Activated naive CD4-positive, alpha-beta T cell treated with anti-CD3 and anti-CD28 coated beads, Interleukin-2, amount 50 U/mL, for 24 hours (primary cell): Measurements from ENCODE around the gene UVRAG.

Experiments used
- H3K27ac Mint-ChIP-seq: one replicate; pipeline ENCODE4 v1.8.0; 2021; ENCODE audit warnings: mild to moderate bottlenecking, mixed read lengths
- H3K27me3 Mint-ChIP-seq: one replicate; pipeline ENCODE4 v1.8.0; 2021; ENCODE audit warnings: mixed read lengths
- H3K36me3 Mint-ChIP-seq: one replicate; pipeline ENCODE4 v1.8.0; 2021; ENCODE audit warnings: mixed read lengths
- H3K4me1 Mint-ChIP-seq: one replicate; pipeline ENCODE4 v1.8.0; 2021; ENCODE audit warnings: mixed read lengths
- H3K4me3 Mint-ChIP-seq: one replicate; pipeline ENCODE4 v1.8.0; 2021; ENCODE audit warnings: mild to moderate bottlenecking, mixed read lengths
- H3K9me3 Mint-ChIP-seq: one replicate; pipeline ENCODE4 v1.8.0; 2021; ENCODE audit warnings: mixed read lengths

UVRAG gene

DNA sequence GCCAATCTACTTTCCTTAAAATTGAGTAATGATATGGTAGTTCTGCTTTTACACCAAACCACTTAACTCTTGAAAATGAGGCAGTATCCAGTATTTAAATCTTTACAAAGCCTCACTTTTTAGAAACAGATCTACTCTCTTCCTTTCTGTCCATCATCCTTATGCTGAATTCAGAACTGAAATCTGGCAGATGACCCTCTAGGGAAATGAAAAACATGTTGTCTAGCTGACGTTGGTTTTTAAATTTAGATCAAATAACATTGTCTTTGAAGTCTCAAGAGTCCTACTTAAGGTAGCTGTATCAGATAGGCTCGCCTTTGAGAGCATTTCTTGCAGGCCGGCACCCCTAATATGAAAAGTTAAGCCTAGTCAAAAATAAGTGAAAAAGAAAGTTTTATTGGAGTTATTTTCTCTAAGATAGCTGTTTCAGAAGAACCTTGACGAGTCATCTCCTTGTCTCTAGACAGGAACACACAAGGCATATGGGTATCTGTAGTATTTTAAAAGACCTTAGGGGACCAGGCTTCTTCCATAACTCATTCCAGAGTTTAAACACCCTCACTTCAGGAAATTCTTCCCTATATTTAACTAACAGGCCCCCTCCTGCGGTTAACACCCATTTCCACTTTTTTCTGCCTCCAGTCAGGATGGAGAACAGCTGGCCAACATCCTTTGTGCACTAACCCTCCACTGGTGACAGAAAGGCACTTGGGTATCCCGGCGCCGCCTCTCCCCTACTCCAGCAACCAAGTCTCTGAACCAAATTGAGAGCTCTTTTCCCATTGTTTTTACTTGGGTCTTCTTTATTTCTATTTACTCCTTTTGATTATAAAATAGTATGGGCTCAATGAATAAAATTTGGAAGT, 310.1 kb downstream of the UVRAG start:
- Mint-ChIP-seq H3K27ac (no peak overlapping the region), H3K4me3 (no peak overlapping the region), H3K36me3 (peaks cover 7% of the 10 kb centered on the region), H3K27me3 (no peaks in the 10 kb centered on the region), H3K4me1 (peaks cover 17% of the 10 kb centered on the region), H3K9me3 (no peaks in the 10 kb centered on the region)

DNA sequence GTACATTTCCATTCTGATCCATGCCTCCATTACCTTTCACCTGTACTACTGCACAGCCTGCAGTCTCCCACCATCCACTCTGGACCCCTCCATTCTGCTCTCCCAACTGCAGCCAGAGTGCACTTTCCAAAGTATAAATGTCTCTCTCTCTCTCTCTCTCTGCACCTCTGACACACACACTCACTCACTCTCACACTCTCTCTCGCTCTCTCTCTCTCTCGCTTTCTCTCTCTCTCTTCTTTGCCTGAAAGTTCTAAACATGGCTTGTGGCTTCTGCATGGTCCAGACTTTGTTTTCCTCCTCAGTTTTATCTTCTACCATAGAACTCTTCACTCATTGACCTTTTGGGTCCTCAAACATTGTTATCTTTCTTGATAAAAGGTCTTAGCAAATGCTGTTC, 314.7 kb downstream of the UVRAG start:
- H3K9me3 Mint-ChIP-seq = no peaks in the 10 kb centered on the region
- no peak overlapping the region for H3K4me3 Mint-ChIP-seq
- peaks cover 43% of the 10 kb centered on the region for H3K4me1 Mint-ChIP-seq
- no peaks in the 10 kb centered on the region for H3K27me3 Mint-ChIP-seq
- H3K27ac Mint-ChIP-seq = no peak overlapping the region
- H3K36me3 Mint-ChIP-seq = peaks cover 3% of the 10 kb centered on the region

DNA sequence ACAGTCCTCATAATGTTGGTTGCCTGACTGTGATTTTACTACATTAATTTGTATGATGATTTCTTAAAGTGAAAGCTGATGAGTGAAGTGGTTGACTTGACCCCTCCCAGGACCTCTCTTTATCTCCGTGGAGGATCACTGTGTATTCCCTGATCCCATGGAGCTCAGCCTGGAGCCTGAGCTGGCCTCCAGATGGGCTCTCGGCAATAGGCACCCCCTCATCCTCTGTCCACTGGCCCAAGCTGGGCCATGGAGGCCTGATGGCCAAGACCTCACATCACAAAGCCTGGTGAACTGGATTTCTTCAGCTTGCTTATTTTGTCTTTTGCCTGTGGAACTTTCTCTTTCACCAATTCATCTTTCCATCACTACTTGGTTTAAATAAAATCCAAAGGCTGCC, 316.1 kb downstream of the UVRAG start:
- peaks cover 43% of the 10 kb centered on the region for H3K4me1 Mint-ChIP-seq
- H3K4me3 Mint-ChIP-seq = no peak overlapping the region
- no peaks in the 10 kb centered on the region for H3K27me3 Mint-ChIP-seq
- no peak overlapping the region for H3K27ac Mint-ChIP-seq
- H3K9me3 Mint-ChIP-seq = no peaks in the 10 kb centered on the region
- H3K36me3 Mint-ChIP-seq = peaks cover 3% of the 10 kb centered on the region

DNA sequence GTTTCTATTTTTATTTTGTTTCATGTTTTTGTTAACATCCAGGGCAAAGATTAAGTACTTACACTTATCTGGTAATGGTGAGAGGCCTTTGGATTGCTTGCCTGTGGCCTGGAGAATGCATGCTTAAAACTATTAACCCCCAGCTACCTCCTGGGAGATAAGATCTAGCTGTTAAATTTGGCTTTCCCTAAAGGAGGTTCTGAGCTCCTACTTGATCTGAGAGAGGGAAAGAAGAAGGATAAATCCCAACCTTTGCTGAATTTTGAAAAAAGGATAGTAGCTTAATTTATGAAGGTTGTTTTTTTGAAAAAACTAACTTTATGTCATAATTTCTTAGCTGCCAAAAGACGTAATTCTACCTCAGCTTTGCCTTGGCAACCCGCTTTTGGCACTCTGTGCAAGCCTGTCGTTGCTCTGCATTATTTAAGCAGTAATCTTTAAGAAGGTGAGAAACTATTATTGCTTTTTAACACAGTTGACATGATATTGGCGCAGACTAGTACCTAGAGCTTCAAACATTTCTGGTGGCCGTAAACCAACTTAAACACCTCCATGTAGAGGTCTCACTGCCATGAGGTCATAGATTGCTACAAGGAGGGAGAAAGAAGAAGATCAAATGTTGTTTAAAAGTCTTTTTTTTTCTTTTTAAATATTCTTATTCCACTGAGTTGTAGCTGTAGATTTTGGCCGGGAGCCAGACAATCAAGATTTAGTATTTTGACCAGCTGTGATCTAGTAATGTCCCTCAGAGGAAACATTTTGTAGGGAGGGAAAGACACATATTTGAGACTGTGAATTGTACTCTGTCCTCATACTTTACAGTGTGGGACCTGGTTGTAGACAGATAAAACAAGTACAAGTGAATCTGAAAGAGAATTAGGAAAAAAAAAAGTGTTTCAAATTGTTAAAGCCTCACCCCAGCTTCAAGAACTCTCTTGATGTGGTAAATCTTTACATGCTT, 316.9 kb downstream of the UVRAG start:
- H3K4me3 Mint-ChIP-seq = no peak overlapping the region
- H3K27me3 Mint-ChIP-seq = no peaks in the 10 kb centered on the region
- no peaks in the 10 kb centered on the region for H3K9me3 Mint-ChIP-seq
- H3K36me3 Mint-ChIP-seq = peaks cover 1% of the 10 kb centered on the region
- peaks cover 42% of the 10 kb centered on the region for H3K4me1 Mint-ChIP-seq
- peak overlapping the region; percentile 37 for H3K27ac Mint-ChIP-seq

DNA sequence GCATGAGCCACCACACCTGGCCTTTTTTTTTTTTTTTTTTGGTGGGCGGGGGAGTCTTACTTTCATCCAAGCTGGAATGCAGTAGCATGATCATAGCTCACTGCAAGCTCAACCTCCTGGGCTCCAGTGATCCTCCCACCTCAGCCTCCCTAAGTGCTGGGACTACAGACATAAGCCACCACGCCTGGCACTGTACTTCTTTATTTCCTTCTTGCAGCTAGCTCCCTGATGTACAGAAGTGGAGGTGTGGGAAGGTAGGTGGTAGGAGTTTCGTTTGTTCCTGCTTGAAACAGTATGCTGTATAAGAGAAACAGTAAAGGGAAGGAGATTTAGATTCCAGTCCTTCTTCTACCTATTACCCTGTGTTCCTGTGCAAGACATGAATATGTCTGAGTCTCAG, 319.2 kb downstream of the UVRAG start:
- H3K4me1 Mint-ChIP-seq = peaks cover 35% of the 10 kb centered on the region
- H3K36me3 Mint-ChIP-seq = no peaks in the 10 kb centered on the region
- no peak overlapping the region for H3K4me3 Mint-ChIP-seq
- H3K9me3 Mint-ChIP-seq = no peaks in the 10 kb centered on the region
- H3K27me3 Mint-ChIP-seq = no peaks in the 10 kb centered on the region
- H3K27ac Mint-ChIP-seq = no peak overlapping the region

DNA sequence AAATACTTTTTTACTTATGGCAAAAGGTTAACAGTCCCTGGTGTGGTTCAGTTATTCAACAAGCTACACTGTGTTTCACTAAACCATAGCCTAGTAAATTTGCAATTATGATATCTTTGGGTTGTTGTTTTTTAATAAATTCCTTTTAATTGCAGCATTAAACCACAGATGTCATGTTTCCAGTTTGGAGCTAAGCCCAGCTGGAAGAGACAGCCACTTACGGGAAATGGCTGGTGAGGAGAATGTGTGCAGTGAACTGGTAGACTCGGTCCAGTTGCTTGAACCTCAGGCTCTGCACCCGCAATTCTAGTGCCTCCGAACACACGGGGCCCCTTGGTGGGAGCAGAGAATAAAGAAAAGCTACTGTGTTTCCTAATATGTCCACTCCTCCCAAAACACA, 320.5 kb downstream of the UVRAG start:
- peaks cover 23% of the 10 kb centered on the region for H3K4me1 Mint-ChIP-seq
- peaks cover 2% of the 10 kb centered on the region for H3K36me3 Mint-ChIP-seq
- H3K27me3 Mint-ChIP-seq = no peaks in the 10 kb centered on the region
- H3K4me3 Mint-ChIP-seq = no peak overlapping the region
- H3K27ac Mint-ChIP-seq = no peak overlapping the region
- H3K9me3 Mint-ChIP-seq = no peaks in the 10 kb centered on the region

DNA sequence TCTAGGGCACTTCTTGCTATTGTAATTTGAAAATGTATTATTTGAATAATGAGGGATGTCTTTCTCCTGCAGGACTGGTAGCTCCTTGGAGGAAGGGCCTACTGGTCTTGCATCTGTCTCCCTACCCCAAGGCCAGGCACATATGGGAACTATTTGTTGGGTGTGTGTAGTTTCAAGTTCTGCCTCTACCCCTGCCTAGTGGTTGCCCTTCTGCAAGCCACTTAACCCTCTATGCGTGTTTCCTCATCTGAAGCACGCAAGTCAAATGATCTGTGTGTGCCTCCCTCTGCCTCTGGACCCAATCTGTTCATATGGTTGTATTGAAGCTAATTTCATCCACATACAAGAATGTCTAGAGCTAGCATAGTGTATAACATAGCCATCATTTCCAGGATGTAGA, 324.3 kb downstream of the UVRAG start:
- no peak overlapping the region for H3K27ac Mint-ChIP-seq
- no peaks in the 10 kb centered on the region for H3K27me3 Mint-ChIP-seq
- H3K4me1 Mint-ChIP-seq = no peaks in the 10 kb centered on the region
- H3K36me3 Mint-ChIP-seq = peaks cover 4% of the 10 kb centered on the region
- H3K4me3 Mint-ChIP-seq = no peak overlapping the region
- H3K9me3 Mint-ChIP-seq = no peaks in the 10 kb centered on the region

GRCh38 chr11:76140912-76141574, 326.0 kb downstream of the UVRAG start:
- Mint-ChIP-seq H3K9me3 (no peaks in the 10 kb centered on the region), H3K27ac (no peak overlapping the region)

DNA sequence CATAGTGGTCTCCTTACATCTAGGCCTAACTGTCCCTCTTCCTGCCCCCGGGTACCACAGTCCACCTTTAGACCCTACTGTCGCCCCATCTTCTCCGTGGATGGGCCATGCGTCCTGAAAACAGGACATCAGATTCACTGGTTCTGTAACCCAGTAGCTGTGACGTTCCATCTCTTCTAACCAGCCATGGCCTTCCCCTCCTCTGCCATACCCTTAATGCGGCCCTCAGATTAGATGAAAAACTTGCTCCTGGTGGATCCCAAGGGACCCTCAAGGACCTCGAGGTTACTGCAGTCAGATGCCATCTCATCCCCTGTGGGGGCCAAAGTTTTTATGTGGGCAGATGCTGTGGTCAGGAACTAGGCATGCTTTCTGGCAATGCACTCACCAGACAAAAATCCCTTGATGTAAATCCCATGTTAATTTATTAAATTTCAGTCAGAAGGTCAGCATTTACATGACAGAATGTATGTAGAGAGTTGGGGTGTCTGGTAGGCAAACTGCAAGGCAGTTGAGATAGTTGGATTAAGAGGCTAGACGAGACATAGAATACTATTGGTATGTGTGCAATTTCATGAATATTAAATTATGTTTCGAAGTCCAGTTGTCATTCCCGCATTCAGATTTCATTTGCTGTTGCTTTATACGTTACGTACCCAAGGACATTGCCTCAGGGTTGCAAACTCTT, 327.0 kb downstream of the UVRAG start:
- Mint-ChIP-seq H3K9me3 (no peaks in the 10 kb centered on the region), H3K4me3 (no peak overlapping the region), H3K27ac (no peak overlapping the region)

More at GRCh38 chr11:76140912-76141574, 326.0 kb downstream of the UVRAG start:
- Mint-ChIP-seq H3K4me1 (no peaks in the 10 kb centered on the region), H3K4me3 (no peak overlapping the region), H3K27me3 (no peaks in the 10 kb centered on the region), H3K36me3 (peaks cover 4% of the 10 kb centered on the region)

GRCh38 chr11:76143274-76143673, 328.3 kb downstream of the UVRAG start:
- no peaks in the 10 kb centered on the region for H3K4me1 Mint-ChIP-seq
- H3K27ac Mint-ChIP-seq = no peak overlapping the region
- H3K27me3 Mint-ChIP-seq = no peaks in the 10 kb centered on the region
- peaks cover 4% of the 10 kb centered on the region for H3K36me3 Mint-ChIP-seq
- H3K9me3 Mint-ChIP-seq = no peaks in the 10 kb centered on the region
- H3K4me3 Mint-ChIP-seq = no peak overlapping the region

More for the DNA sequence above, 327.0 kb downstream of the UVRAG start:
- Mint-ChIP-seq H3K36me3 (peaks cover 4% of the 10 kb centered on the region), H3K4me1 (no peaks in the 10 kb centered on the region), H3K27me3 (no peaks in the 10 kb centered on the region)

DNA sequence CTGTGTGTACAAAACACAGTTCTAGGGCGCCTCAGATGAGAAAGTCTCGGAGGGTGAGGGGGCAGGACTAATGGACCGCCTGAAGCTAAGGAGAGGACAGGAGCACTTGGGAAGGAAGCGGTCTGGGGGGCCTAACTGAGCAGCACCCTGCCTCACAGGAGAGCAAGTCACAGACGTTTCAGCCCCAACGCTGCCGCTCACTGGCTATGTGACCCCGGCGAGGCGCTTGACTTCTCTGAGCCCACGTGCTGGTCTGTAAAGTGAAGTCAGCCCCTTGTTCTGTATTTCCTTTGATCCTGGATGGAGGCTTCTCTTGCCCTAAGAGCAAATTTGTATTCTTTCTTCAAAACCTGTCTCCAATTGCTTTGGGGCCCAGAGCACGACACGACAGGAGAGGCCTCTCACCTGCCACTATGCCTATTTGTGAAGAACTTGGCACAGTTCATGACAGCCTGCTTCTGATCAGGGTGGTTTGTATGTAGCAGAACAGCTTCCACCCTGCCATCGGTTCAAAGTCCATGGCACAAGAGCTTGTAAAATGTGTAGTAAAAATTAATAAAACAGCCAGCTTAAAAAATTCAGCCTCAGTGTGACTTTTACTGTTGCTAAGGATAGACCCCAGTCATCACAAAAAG, 332.2 kb downstream of the UVRAG start:
- H3K27ac Mint-ChIP-seq = no peak overlapping the region
- no peaks in the 10 kb centered on the region for H3K9me3 Mint-ChIP-seq
- H3K27me3 Mint-ChIP-seq = peaks cover 2% of the 10 kb centered on the region
- H3K4me3 Mint-ChIP-seq = no peak overlapping the region
- H3K36me3 Mint-ChIP-seq = no peaks in the 10 kb centered on the region
- peaks cover 5% of the 10 kb centered on the region for H3K4me1 Mint-ChIP-seq

DNA sequence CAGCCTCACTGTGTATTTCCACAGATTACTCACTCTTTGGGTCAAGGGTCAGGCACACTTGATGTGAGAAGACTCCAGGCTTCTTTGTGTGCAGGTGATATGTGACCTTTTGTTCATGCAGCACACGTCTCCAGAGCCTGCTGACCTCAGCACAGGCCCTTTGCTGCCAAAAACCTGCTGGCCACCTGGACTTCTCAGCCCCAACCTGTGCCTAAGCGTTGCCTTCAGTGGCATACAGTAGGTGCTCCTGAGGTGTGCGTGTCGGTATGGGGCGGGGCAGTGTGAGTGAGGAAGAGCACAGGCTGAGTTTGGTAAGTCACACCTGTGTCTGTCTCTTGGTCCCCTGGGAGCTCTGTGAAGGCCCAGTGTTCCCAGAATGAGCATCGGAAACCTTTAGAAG, 333.2 kb downstream of the UVRAG start:
- Mint-ChIP-seq H3K4me1 (peaks cover 14% of the 10 kb centered on the region), H3K4me3 (no peak overlapping the region)

DNA sequence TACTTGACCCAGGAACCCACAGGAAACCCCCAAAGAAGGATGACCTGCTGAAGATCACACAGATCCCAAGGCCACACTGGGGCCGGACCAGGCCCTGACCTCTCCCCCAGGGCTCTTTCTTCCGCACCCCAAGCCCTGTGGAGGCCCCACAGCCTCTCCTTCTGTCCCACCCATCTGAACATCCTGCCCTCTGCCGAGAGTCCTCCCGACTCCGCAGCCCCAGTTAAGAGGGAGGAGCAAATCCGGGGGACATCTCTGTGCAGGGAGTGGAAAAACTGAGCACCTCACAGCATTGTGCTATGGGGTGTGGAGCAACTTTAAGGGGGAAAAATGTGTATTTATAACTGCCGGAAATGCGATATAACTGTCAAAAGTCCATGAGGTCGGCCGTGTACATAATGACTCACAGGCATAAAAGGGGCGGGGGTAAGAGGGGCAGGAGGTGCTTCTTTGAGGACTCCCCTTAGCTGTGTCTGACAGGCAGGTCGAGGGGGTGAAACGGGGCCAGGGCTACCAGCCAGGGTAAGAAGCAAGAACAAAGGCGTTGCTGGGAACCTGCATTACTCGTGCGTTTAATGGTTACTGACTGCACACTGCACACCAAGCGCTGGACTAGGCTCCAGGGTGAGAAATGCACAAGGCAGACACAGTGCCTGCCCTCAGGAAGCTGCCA, 334.1 kb downstream of the UVRAG start:
- Mint-ChIP-seq H3K27me3 (peaks cover 6% of the 10 kb centered on the region), H3K36me3 (no peaks in the 10 kb centered on the region), H3K27ac (no peak overlapping the region), H3K9me3 (no peaks in the 10 kb centered on the region), H3K4me3 (no peak overlapping the region), H3K4me1 (peaks cover 18% of the 10 kb centered on the region)

More for the DNA sequence above, 333.2 kb downstream of the UVRAG start:
- H3K9me3 Mint-ChIP-seq = no peaks in the 10 kb centered on the region
- no peak overlapping the region for H3K27ac Mint-ChIP-seq
- H3K36me3 Mint-ChIP-seq = no peaks in the 10 kb centered on the region
- peaks cover 6% of the 10 kb centered on the region for H3K27me3 Mint-ChIP-seq

GRCh38 chr11:76149713-76150112, 334.7 kb downstream of the UVRAG start:
- Mint-ChIP-seq H3K27me3 (peaks cover 6% of the 10 kb centered on the region), H3K36me3 (no peaks in the 10 kb centered on the region), H3K9me3 (no peaks in the 10 kb centered on the region), H3K4me1 (peaks cover 18% of the 10 kb centered on the region), H3K27ac (no peak overlapping the region), H3K4me3 (no peak overlapping the region)
